SU-DHL-6 (cell line): ENCODE data around the gene SEC24B.
A peak's percentile ranks its signal among the peaks of the same experiment; 100 is the strongest.
"Not testable (repeated sequence)": the region's sequence is repeated elsewhere in the genome, so short reads cannot be mapped to it uniquely, and the experiment has no call there.

Source experiments
- H2AFZ ChIP-seq: fragments of 200-600 bp; sonication (generic); 2 replicates; pipeline ENCODE4 v1.6.1; 2014; ENCODE audit warnings: low read depth, mild to moderate bottlenecking, moderate library complexity, mixed read lengths, antibody characterized with exemption, low read length; ENCODE audit not compliant: severe bottlenecking
- H3F3A ChIP-seq: fragments of 200-600 bp; shearing (Covaris generic); 2 replicates; pipeline ENCODE4 v1.6.0; 2016; ENCODE audit warnings: antibody characterized with exemption, mild to moderate bottlenecking; ENCODE audit not compliant: insufficient read depth
- H3K27ac ChIP-seq: fragments of 200-600 bp; sonication (generic); 2 replicates; pipeline ENCODE4 v1.5.1; 2016; ENCODE audit warnings: low read depth, mild to moderate bottlenecking, low read length, moderate library complexity, mixed read lengths
- H3K27me3 ChIP-seq: fragments of 200-600 bp; sonication (generic), shearing (Covaris generic); 2 replicates; pipeline ENCODE4 v1.6.0; 2014; ENCODE audit warnings: mild to moderate bottlenecking, low read length
- H3K36me3 ChIP-seq: fragments of 200-600 bp; sonication (generic); 2 replicates; pipeline ENCODE4 v1.6.1; 2014; ENCODE audit warnings: mild to moderate bottlenecking, low read length, mixed read lengths
- H3K4me2 ChIP-seq: fragments of 300-600, 200-600 bp; shearing (Covaris generic), sonication (generic); 2 replicates; pipeline ENCODE4 v1.6.0; 2014; ENCODE audit warnings: low read length, low read depth, mild to moderate bottlenecking; ENCODE audit not compliant: poor library complexity, severe bottlenecking
- H3K4me3 ChIP-seq: fragments of 200-600 bp; sonication (generic); 2 replicates; pipeline ENCODE4 v1.5.1; 2014; ENCODE audit warnings: antibody characterized with exemption, low read length, mild to moderate bottlenecking, mixed read lengths; ENCODE audit not compliant: insufficient read depth, poor library complexity, severe bottlenecking
- H3K79me2 ChIP-seq: fragments of 200-600 bp; sonication (generic); 2 replicates; pipeline ENCODE4 v1.6.1; 2014; ENCODE audit warnings: mild to moderate bottlenecking, low read length, moderate library complexity; ENCODE audit not compliant: insufficient read depth
- H3K9ac ChIP-seq: fragments of 200-600 bp; sonication (generic); 2 replicates; pipeline ENCODE4 v1.7.0; 2014; ENCODE audit warnings: mild to moderate bottlenecking, low read length
- H3K9me2 ChIP-seq: fragments of 200-600 bp; sonication (generic); replicated peaks from 2 replicates; pipeline ENCODE4 v1.6.1; 2014; ENCODE audit warnings: low read length; ENCODE audit not compliant: insufficient read depth
- H3K9me3 ChIP-seq: fragments of 200-600 bp; sonication (generic); 2 replicates; pipeline ENCODE4 v1.6.1; 2014; ENCODE audit warnings: low read length, mixed read lengths; ENCODE audit not compliant: insufficient read depth
- H4K20me1 ChIP-seq: fragments of 200-600 bp; sonication (generic); 2 replicates; pipeline ENCODE4 v1.6.1; 2014; ENCODE audit warnings: low read depth, mild to moderate bottlenecking, antibody characterized with exemption, low read length, moderate library complexity, mixed read lengths
- CTCF ChIP-seq: fragments of 200-600 bp; sonication (generic); IDR thresholded peaks from one replicate; pipeline ENCODE4 v1.5.1; 2017; ENCODE audit warnings: antibody characterized with exemption, mild to moderate bottlenecking, low read length, moderate library complexity; ENCODE audit not compliant: insufficient read depth, poor library complexity, severe bottlenecking
- EZH2phosphoT487 ChIP-seq: fragments of 200-600 bp; sonication (generic), shearing (Covaris generic); conservative IDR thresholded peaks from 2 replicates; pipeline ENCODE4 v1.6.1; 2018; ENCODE audit warnings: mild to moderate bottlenecking, antibody characterized with exemption, low read length, moderate library complexity, mixed read lengths

SEC24B gene

GRCh38 chr4:109576462-109576861 lies 142.8 kb downstream of the SEC24B start:
- no peak overlapping the region for H3K27ac ChIP-seq
- H3K79me2 ChIP-seq, result peaks cover 48% of the 10 kb centered on the region
- no peak overlapping the region for H3K4me3 ChIP-seq
- no peak for TF ChIP-seq EZH2phosphoT487
- TF ChIP-seq CTCF, result no peak
- no peaks in the 10 kb centered on the region for H3F3A ChIP-seq
- no peak overlapping the region for H3K4me2 ChIP-seq
- H3K9me3 ChIP-seq, result no peaks in the 10 kb centered on the region
- no peaks in the 10 kb centered on the region for H4K20me1 ChIP-seq
- no peak overlapping the region for H3K9ac ChIP-seq
- no peak overlapping the region for H2AFZ ChIP-seq
- H3K9me2 ChIP-seq, result no peaks in the 10 kb centered on the region
- H3K36me3 ChIP-seq, result no peaks in the 10 kb centered on the region
- no peaks in the 10 kb centered on the region for H3K27me3 ChIP-seq

GRCh38 chr4:109578846-109579245 lies 145.2 kb downstream of the SEC24B start:
- Histone ChIP-seq H3K4me3 (no peak overlapping the region), H4K20me1 (no peaks in the 10 kb centered on the region), H3K9me3 (no peaks in the 10 kb centered on the region), H3K79me2 (peaks cover 34% of the 10 kb centered on the region), H3K4me2 (no peak overlapping the region), H3K27ac (no peak overlapping the region), H3K36me3 (no peaks in the 10 kb centered on the region), H3K27me3 (no peaks in the 10 kb centered on the region), H2AFZ (no peak overlapping the region), H3F3A (no peaks in the 10 kb centered on the region), H3K9ac (no peak overlapping the region), H3K9me2 (no peaks in the 10 kb centered on the region)
- no peak for TF ChIP-seq EZH2phosphoT487
- TF ChIP-seq CTCF, result no peak

- H3K79me2 ChIP-seq, result peaks cover 28% of the 10 kb centered on the region
- not testable (repeated sequence) for H3K9ac ChIP-seq, H3F3A ChIP-seq, H3K9me3 ChIP-seq, H3K9me2 ChIP-seq, H3K4me2 ChIP-seq, H3K27me3 ChIP-seq, H3K4me3 ChIP-seq, H3K27ac ChIP-seq, H3K36me3 ChIP-seq, H4K20me1 ChIP-seq, H2AFZ ChIP-seq
Measured at GRCh38 chr4:109579997-109580396, 146.4 kb downstream of the SEC24B start.

GRCh38 chr4:109588176-109588575 lies 154.6 kb downstream of the SEC24B start:
- no peak for TF ChIP-seq CTCF
- no peak for TF ChIP-seq EZH2phosphoT487
- Histone ChIP-seq H3K36me3 (no peaks in the 10 kb centered on the region), H4K20me1 (no peaks in the 10 kb centered on the region), H3K4me2 (peak overlapping the region; percentile 37), H3K9me2 (no peaks in the 10 kb centered on the region), H3K79me2 (peaks cover 23% of the 10 kb centered on the region), H3K4me3 (no peak overlapping the region), H3K27me3 (no peaks in the 10 kb centered on the region), H3K9me3 (no peaks in the 10 kb centered on the region), H3K9ac (no peak overlapping the region), H3F3A (no peaks in the 10 kb centered on the region), H2AFZ (no peak overlapping the region), H3K27ac (no peak overlapping the region)
